HL-60 (cell line): Measurements from ENCODE around the gene DNAH5.

Experiments used
- CTCF ChIP-seq: IDR thresholded peaks from one replicate; pipeline ENCODE4 v1.5.1; 2011; ENCODE audit warnings: low read length, control low read depth, inconsistent platforms; ENCODE audit not compliant: insufficient read depth
- POLR2AphosphoS5 ChIP-seq: IDR thresholded peaks from 2 replicates; pipeline ENCODE4 v1.6.1; 2012; ENCODE audit warnings: low read depth

GRCh38 chr5:13993926-13994325 lies 49.4 kb upstream of the DNAH5 start:
- TF ChIP-seq CTCF (no peak), POLR2AphosphoS5 (no peak)
